Measurements from ENCODE around the gene PPIP5K2. TPM values are rescaled to one million over a fixed set of nuclear protein-coding genes. Genes with fewer than 3 reads are reported as not detected.
"Not testable (repeated sequence)": the region's sequence is repeated elsewhere in the genome, so short reads cannot be mapped to it uniquely, and the experiment has no call there.

The PPIP5K2 gene
- total RNA-seq, 2 experiments from 2014 or later, result 77.8 to 84.0 TPM

DNA sequence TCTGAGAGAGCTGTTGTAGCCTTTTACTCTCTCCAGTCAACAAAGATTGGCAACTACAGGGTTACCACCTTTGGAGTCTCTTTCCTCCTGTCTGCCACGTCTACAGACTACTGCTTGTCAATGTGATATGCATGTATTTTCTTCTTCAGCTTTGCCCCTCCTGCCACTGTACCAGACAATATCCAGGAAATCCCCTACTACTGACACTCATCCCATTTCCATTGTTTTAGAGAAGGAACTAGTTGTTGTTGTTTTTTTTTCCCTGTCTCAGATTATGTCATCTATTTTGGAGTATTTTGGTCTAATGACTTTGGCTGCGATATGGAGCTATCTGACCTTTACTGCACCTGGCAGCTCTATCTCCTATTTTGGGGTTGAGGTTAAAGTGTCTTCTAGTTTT is 88.4 kb downstream of the PPIP5K2 start:
- H3K4me3 Mint-ChIP-seq, result no peak overlapping the region
- peaks cover 2% of the 10 kb centered on the region for H3K9me3 Mint-ChIP-seq
- no peak overlapping the region for H3K27ac Mint-ChIP-seq
- H3K36me3 Mint-ChIP-seq, result peaks cover 26% of the 10 kb centered on the region
- no peaks in the 10 kb centered on the region for H3K27me3 Mint-ChIP-seq
- DNase-seq, result no peak
- H3K4me1 Mint-ChIP-seq, result peaks cover 31% of the 10 kb centered on the region

DNA sequence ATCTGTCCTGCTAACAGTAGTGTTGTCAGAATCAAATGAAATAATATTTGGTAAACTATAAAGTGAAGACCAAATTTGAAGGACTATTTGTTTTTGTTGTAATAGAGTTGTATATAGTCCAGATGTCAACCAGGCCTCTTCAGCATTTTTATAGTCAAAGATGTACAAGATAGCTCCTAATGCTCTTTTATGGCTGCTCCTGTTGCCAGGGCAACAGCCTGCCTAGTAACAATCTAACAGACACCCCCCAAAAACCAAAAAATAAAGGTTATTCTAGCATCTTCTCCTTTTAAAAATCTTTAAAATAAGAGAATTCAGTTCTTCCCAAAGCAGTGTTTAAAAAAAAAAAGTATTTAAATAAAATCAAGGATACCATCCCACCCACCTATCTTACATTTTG is 89.0 kb downstream of the PPIP5K2 start:
- H3K9me3 Mint-ChIP-seq, result peaks cover 2% of the 10 kb centered on the region
- peaks cover 20% of the 10 kb centered on the region for H3K36me3 Mint-ChIP-seq
- no peaks in the 10 kb centered on the region for H3K27me3 Mint-ChIP-seq
- H3K4me1 Mint-ChIP-seq, result peaks cover 31% of the 10 kb centered on the region
- no peak for DNase-seq
- H3K27ac Mint-ChIP-seq, result no peak overlapping the region
- no peak overlapping the region for H3K4me3 Mint-ChIP-seq

DNA sequence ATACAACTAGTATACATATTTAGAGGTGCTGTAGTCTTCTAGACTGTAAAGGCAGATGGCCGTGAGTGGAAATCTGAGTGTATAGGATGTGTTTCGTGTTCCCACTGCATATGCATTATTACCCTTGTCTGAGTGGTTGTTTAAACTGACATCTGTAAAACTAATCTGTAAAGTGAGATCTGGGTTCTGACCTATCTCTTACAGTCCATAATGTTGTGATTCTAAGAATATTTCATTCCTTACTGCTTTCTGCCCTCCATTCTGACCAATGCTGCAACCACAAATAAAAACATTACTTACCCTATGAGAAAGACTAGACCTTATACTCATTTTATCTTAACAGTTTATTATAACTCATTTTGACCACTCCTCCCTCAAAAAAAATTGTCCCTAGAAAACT is 90.9 kb downstream of the PPIP5K2 start:
- Mint-ChIP-seq H3K27ac (no peak overlapping the region), H3K4me3 (no peak overlapping the region), H3K27me3 (no peaks in the 10 kb centered on the region), H3K4me1 (peaks cover 31% of the 10 kb centered on the region), H3K9me3 (no peaks in the 10 kb centered on the region), H3K36me3 (peaks cover 6% of the 10 kb centered on the region)
- no peak for DNase-seq

GRCh38 chr5:103211576-103212561 is 91.8 kb downstream of the PPIP5K2 start:
- peaks cover 27% of the 10 kb centered on the region for H3K4me1 Mint-ChIP-seq
- peaks cover 6% of the 10 kb centered on the region for H3K36me3 Mint-ChIP-seq
- H3K9me3 Mint-ChIP-seq, result no peaks in the 10 kb centered on the region
- DNase-seq, result no peak
- H3K27me3 Mint-ChIP-seq, result no peaks in the 10 kb centered on the region
- H3K4me3 Mint-ChIP-seq, result no peak overlapping the region
- no peak overlapping the region for H3K27ac Mint-ChIP-seq

- no peak overlapping the region for H3K4me3 Mint-ChIP-seq
- peaks cover 7% of the 10 kb centered on the region for H3K36me3 Mint-ChIP-seq
- H3K27me3 Mint-ChIP-seq, result no peaks in the 10 kb centered on the region
- peaks cover 5% of the 10 kb centered on the region for H3K9me3 Mint-ChIP-seq
- no peak for DNase-seq
- H3K27ac Mint-ChIP-seq, result no peak overlapping the region
- H3K4me1 Mint-ChIP-seq, result peaks cover 13% of the 10 kb centered on the region
Observed at GRCh38 chr5:103216137-103216536, 96.0 kb downstream of the PPIP5K2 start.

DNA sequence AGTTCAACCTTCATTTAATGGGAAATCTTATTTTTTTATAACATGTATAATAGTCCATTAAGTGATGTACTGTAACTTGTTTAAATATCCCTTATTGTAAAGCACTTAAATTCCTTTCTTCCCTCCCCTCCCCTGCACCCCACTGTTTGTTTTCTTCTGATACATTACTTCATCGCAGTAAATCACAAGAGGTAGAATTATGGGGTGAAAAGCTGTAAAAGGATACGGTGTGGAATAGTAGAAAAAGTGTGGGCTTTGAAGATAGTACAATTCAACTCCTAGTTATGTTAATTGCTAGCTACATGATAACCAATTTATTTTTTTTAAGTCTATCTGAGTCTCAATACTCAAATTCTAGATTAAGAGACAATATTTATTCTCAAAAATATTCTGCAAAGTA is 96.6 kb downstream of the PPIP5K2 start:
- H3K4me1 Mint-ChIP-seq, result peaks cover 10% of the 10 kb centered on the region
- no peak overlapping the region for H3K27ac Mint-ChIP-seq
- H3K36me3 Mint-ChIP-seq, result peaks cover 7% of the 10 kb centered on the region
- no peak for DNase-seq
- no peak overlapping the region for H3K4me3 Mint-ChIP-seq
- no peaks in the 10 kb centered on the region for H3K27me3 Mint-ChIP-seq
- peaks cover 5% of the 10 kb centered on the region for H3K9me3 Mint-ChIP-seq

DNA sequence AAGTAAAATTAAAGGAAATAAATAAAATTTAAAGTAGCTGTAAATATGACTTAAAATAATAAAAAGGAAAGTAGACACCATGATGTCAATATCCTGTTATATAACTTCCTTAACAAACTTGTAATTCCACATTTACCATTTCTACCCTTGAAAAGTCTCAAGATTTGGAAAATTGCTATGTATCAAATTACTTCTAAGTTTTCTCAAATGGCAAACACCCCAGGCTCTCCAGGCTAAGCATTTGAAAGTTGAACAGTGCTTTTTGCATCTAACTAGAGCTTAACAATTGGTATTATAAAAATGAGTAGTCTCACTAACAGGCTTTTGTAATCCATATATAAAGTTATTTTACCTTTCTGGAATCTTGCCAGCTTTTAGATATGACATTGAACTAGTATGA is 97.0 kb downstream of the PPIP5K2 start:
- peaks cover 5% of the 10 kb centered on the region for H3K9me3 Mint-ChIP-seq
- no peak overlapping the region for H3K4me3 Mint-ChIP-seq
- H3K36me3 Mint-ChIP-seq, result peaks cover 5% of the 10 kb centered on the region
- DNase-seq, result no peak
- H3K27ac Mint-ChIP-seq, result no peak overlapping the region
- peaks cover 6% of the 10 kb centered on the region for H3K4me1 Mint-ChIP-seq
- H3K27me3 Mint-ChIP-seq, result no peaks in the 10 kb centered on the region

- H3K27ac Mint-ChIP-seq, result no peak overlapping the region
- H3K9me3 Mint-ChIP-seq, result peaks cover 5% of the 10 kb centered on the region
- no peaks in the 10 kb centered on the region for H3K27me3 Mint-ChIP-seq
- no peak overlapping the region for H3K4me3 Mint-ChIP-seq
- peaks cover 5% of the 10 kb centered on the region for H3K4me1 Mint-ChIP-seq
- no peak for DNase-seq
- peaks cover 4% of the 10 kb centered on the region for H3K36me3 Mint-ChIP-seq
Observed at GRCh38 chr5:103218164-103218563, 98.1 kb downstream of the PPIP5K2 start.

DNA sequence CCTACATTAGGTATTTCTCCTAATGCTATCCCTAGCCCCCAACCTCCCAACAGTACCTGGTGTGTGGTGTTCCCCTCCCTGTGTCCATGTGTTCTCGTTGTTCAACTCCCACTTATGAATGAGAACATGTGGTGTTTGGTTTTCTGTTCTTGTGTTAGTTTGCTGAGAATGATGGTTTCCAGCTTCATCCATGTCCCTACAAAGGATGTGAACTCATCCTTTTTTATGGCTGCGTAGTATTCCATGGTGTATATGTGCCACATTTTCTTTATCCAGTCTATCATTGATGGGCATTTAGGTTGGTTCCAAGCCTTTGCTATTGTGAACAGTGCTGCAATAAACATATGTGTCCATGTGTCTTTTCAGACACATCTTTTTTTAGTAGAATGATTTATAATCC is 99.0 kb downstream of the PPIP5K2 start:
- H3K9me3 Mint-ChIP-seq, H3K27ac Mint-ChIP-seq: not testable (repeated sequence)

DNA sequence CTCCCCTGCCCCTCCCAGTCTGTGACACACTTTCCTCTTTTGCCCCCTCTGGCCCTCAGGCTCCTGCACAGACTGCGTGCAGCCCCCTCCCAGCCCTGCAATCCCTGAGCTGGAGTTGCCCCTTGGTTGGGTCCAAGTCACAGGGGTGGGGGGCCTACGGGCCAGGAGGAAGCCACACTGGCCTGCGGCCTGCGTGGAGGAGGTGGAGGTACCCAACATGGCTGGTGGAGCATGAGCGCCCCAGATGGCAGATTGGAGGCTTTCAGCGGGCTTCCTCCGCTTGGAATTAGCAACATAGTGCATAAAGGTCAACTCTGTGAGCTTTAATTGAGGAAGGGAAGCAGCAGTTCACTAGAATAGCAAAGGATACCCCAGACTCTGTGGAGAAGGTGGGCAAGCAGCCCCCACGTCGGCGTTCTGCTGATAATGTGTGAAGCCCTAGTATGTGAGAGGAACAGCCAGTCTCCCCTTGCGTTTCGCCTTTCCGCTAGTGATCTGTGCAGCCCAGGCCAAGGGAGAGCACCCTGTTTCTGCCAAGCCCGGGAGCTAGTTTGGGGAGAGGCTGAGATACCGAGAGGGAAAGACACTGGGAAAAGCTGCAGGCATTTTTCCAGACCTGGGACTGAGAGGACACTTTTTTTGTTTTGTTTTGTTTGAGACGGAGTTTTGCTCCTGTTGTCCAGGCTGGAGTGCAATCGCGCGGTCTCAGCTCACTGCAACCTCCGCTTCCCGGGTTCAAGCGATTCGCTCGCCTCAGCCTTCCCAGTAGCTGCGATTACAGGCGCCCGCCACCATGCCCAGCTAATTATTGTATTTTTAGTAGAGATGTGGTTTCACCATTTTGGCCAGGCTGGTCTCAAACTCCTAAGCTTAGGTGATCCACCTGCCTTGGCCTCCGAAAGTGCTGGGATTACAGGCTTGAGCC is 103.2 kb downstream of the PPIP5K2 start:
- no peak overlapping the region for H3K27ac Mint-ChIP-seq
- peaks cover 5% of the 10 kb centered on the region for H3K9me3 Mint-ChIP-seq
- H3K36me3 Mint-ChIP-seq, result peaks cover 4% of the 10 kb centered on the region
- peaks cover 23% of the 10 kb centered on the region for H3K27me3 Mint-ChIP-seq
- H3K4me3 Mint-ChIP-seq, result no peak overlapping the region
- no peaks in the 10 kb centered on the region for H3K4me1 Mint-ChIP-seq
- no peak for DNase-seq

More for the DNA sequence above, 99.0 kb downstream of the PPIP5K2 start:
- H3K27me3 Mint-ChIP-seq, H3K4me1 Mint-ChIP-seq, H3K4me3 Mint-ChIP-seq, DNase-seq, H3K36me3 Mint-ChIP-seq: not testable (repeated sequence)

DNA sequence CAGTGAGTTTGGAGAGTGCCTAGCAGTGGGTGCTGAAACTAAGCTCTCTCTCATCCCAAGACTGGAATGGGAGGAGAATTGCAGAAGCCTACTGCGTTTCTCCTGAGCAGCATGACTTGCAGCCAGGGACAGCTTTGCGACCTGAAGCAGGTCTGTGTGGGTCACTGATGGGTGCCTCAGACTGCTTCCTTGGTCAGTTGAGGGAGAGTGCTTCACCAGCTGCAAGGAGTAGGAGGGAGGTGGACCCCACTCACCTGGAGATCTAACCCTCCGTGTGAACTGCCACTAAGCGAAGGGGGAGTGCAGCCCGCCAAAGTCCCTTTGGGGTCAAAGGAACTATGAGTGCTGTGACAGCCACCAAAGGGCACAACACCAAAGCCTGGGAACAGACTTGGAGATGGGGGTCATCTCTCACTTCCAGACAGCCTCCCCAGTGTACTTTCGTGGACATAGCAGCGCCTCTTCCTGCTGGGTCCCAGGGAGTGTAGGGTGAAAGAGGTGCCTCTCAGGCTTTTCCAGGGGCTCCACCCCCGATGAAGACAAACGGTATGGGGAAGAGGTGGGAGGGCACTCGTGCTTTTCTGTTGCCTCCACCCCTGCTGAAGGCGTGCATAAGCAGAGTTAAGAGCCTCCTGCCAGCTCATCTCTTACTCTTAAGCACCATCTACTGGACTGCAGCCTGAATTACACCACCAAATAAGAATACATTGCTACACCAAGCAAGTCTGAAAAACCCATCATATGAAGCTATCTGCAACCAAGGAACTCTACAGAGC is 104.2 kb downstream of the PPIP5K2 start:
- Mint-ChIP-seq H3K27me3 (peaks cover 23% of the 10 kb centered on the region), H3K4me3 (no peak overlapping the region), H3K9me3 (peaks cover 2% of the 10 kb centered on the region), H3K4me1 (no peaks in the 10 kb centered on the region), H3K36me3 (peaks cover 4% of the 10 kb centered on the region), H3K27ac (no peak overlapping the region)
- peak; percentile 32 for DNase-seq

- DNase-seq, result no peak
- Mint-ChIP-seq H3K27me3 (peaks cover 23% of the 10 kb centered on the region), H3K27ac (no peak overlapping the region), H3K36me3 (no peaks in the 10 kb centered on the region), H3K4me3 (no peak overlapping the region), H3K4me1 (no peaks in the 10 kb centered on the region), H3K9me3 (no peaks in the 10 kb centered on the region)
Observed at GRCh38 chr5:103224894-103225246, 104.8 kb downstream of the PPIP5K2 start.

DNA sequence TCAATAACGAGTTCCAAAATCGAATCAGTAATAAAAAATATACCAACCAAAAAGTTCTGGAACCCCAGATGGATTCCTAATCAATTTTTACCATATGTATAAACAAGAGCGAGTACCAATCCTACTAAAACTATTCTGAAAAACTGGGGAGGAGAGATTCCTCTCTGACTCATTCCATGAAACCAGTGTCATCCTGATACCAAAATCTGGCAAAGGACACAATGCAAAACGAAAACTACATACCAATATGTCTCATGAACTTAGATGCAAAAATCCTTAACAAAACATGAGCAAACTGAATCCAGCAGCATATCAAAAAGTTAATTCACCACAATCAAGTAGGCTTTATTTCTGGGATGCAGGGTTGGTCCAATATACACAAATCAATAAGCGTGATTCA is 108.0 kb downstream of the PPIP5K2 start:
- Mint-ChIP-seq H3K27ac (no peak overlapping the region), H3K9me3 (no peaks in the 10 kb centered on the region), H3K27me3 (peaks cover 23% of the 10 kb centered on the region), H3K4me3 (no peak overlapping the region), H3K36me3 (no peaks in the 10 kb centered on the region), H3K4me1 (no peaks in the 10 kb centered on the region)
- no peak for DNase-seq

DNA sequence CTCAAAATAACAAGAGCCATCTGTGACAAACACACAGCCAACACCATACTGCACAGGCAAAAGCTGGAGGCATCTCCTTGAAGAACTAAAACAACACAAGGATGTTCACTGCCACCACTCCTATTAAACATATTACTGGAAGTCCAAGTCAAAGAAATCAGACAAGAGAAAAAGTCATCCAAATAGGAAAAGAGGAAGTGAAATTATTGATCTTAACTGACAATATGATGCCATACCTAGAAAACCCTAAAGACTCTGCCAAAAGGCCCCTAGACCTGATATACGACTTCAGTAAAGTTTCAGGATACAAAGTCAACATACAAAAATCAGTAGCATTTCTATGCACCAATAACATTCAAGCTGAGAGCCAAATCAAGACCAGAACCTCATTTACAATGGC is 108.5 kb downstream of the PPIP5K2 start:
- no peaks in the 10 kb centered on the region for H3K9me3 Mint-ChIP-seq
- no peak overlapping the region for H3K27ac Mint-ChIP-seq
- DNase-seq, result no peak
- H3K27me3 Mint-ChIP-seq, result peaks cover 23% of the 10 kb centered on the region
- H3K36me3 Mint-ChIP-seq, result no peaks in the 10 kb centered on the region
- H3K4me1 Mint-ChIP-seq, result no peaks in the 10 kb centered on the region
- no peak overlapping the region for H3K4me3 Mint-ChIP-seq

All from activated naive CD8-positive, alpha-beta T cell treated with anti-CD3 and anti-CD28 coated beads for 36 hours (primary cell).